CD8-positive, alpha-beta memory T cell (primary cell): ENCODE results near the gene FNDC7. TPM values are rescaled to one million over a fixed set of nuclear protein-coding genes. Genes with fewer than 3 reads are reported as not detected.

Source experiments
- CTCF ChIA-PET: fragments of 350-600 bp; sonication (Branson Sonifier 250); formaldehyde crosslinking; loops from one replicate; lab custom pipeline; 2021; ENCODE audit warnings: antibody characterized with exemption; lab: Charles Lee
- POLR2A ChIA-PET: fragments of 350-600 bp; sonication (Branson Sonifier 250); formaldehyde crosslinking; loops from one replicate; lab custom pipeline; 2021; ENCODE audit warnings: antibody characterized with exemption; lab: Charles Lee
- DNase-seq, 5 donors: peaks; one replicate each; pipeline versions ENCODE4 v3.0.0 to v3.0.0-alpha.2; 2020 to 2022; ENCODE audit warnings: mixed read lengths in 1 of 5
- H3K27ac ChIP-seq: one replicate; pipeline ENCODE4 v1.7.0; 2013; ENCODE audit warnings: low read depth, mild to moderate bottlenecking, low read length, moderate library complexity
- H3K27me3 ChIP-seq: 2 replicates; pipeline ENCODE4 v1.7.0; 2013; ENCODE audit warnings: low read length, mild to moderate bottlenecking; ENCODE audit not compliant: insufficient read depth, poor library complexity, severe bottlenecking
- H3K36me3 ChIP-seq: 2 replicates; pipeline ENCODE4 v1.7.0; 2013; ENCODE audit warnings: mild to moderate bottlenecking, low read length, moderate library complexity; ENCODE audit not compliant: insufficient read depth
- H3K4me1 ChIP-seq: 2 replicates; pipeline ENCODE4 v1.7.0; 2013; ENCODE audit warnings: mild to moderate bottlenecking, low read length, moderate library complexity; ENCODE audit not compliant: insufficient read depth
- H3K4me3 ChIP-seq: 2 replicates; pipeline ENCODE4 v1.7.0; 2013; ENCODE audit warnings: mild to moderate bottlenecking, low read length
- H3K9me3 ChIP-seq: 2 replicates; pipeline ENCODE4 v1.7.0; 2013; ENCODE audit warnings: mild to moderate bottlenecking, low read length
- H3K27ac Mint-ChIP-seq, 8 donors: one replicate each; pipeline ENCODE4 v1.8.0; 2020 to 2021; ENCODE audit warnings: mixed read lengths in 8 of 8, mild to moderate bottlenecking in 6 of 8, inconsistent platforms in 3 of 8, moderate library complexity in 3 of 8
- H3K27me3 Mint-ChIP-seq, 2 donors: one replicate each; pipeline ENCODE4 v1.8.0; 2020 to 2021; ENCODE audit warnings: mixed read lengths in 2 of 2, mild to moderate bottlenecking in 1 of 2, moderate library complexity in 1 of 2
- H3K36me3 Mint-ChIP-seq, 3 donors: one replicate each; pipeline ENCODE4 v1.8.0; 2020 to 2021; ENCODE audit warnings: mixed read lengths in 3 of 3, inconsistent platforms in 1 of 3, mild to moderate bottlenecking in 1 of 3
- H3K4me1 Mint-ChIP-seq, 3 donors: one replicate each; pipeline ENCODE4 v1.8.0; 2020 to 2021; ENCODE audit warnings: mixed read lengths in 3 of 3, inconsistent platforms in 1 of 3, mild to moderate bottlenecking in 1 of 3
- H3K4me3 Mint-ChIP-seq, 7 donors: one replicate each; pipeline ENCODE4 v1.8.0; 2020 to 2021; ENCODE audit warnings: mixed read lengths in 7 of 7, mild to moderate bottlenecking in 6 of 7, moderate library complexity in 4 of 7, inconsistent platforms in 2 of 7
- H3K9me3 Mint-ChIP-seq, 5 donors: one replicate each; pipeline ENCODE4 v1.8.0; 2020 to 2022; ENCODE audit warnings: mixed read lengths in 5 of 5, mild to moderate bottlenecking in 3 of 5, moderate library complexity in 2 of 5, inconsistent platforms in 1 of 5
- polyA plus RNA-seq: library from polyadenylated mRNA; unstranded; fragments of 300-500 nt; fragmentation: Illumina TruSeq; gene quantifications from one replicate; pipeline ENCODE4 v1.2.3, GENCODE V29; 2021
- total RNA-seq, 2 experiments: library from RNA; stranded (reverse); gene quantifications; one replicate each; pipeline ENCODE4 v1.2.3, GENCODE V29; 2021

Gene FNDC7
- total and polyA plus RNA-seq, 3 experiments from 2014 or later: 0.09 TPM; not detected in 2

GRCh38 chr1:108746382-108747170 lies 33.9 kb downstream of the FNDC7 start, which contains the start of gene STXBP3:
Gene STXBP3, plus strand, starts transcription at chr1:108746674. Its CDS starts 64 bp downstream, at chr1:108746738.
- H3K4me1 ChIP-seq: peaks cover 29% of the 10 kb centered on the region
- Mint-ChIP-seq H3K36me3 (peaks cover 0 to 21% (median 8%) of the 10 kb centered on the region in 3 donors), H3K27me3 (peaks cover 0 to 5% of the 10 kb centered on the region in 2 donors), H3K9me3 (no peaks in the 10 kb centered on the region), H3K27ac (peak within 1 kb of the TSS; percentile 92 to 100 (median 99)), H3K4me3 (peak within 1 kb of the TSS; percentile 91 to 99 (median 93)), H3K4me1 (peaks cover 35 to 46% (median 42%) of the 10 kb centered on the region in 3 donors)
- peak within 1 kb of the TSS; percentile 68 for H3K4me3 ChIP-seq
- peak within 1 kb of the TSS; percentile 87 for H3K27ac ChIP-seq
- H3K36me3 ChIP-seq: no peaks in the 10 kb centered on the region
- DNase-seq: peak; percentile 99 to 100 (median 100)
- no peaks in the 10 kb centered on the region for H3K27me3 ChIP-seq
- no peaks in the 10 kb centered on the region for H3K9me3 ChIP-seq
- ChIA-PET CTCF (interaction anchor here (1.2 to 1.3 kb wide), 2 partner anchors 54 to 100 kb away, joined by 3 to 6 read pairs; no protein-coding TSS in a partner anchor), POLR2A (interaction anchor here (2.8 kb wide), 1 partner anchor 54 kb away, joined by 15 read pairs; the partner anchor contains the start of gene PRPF38B)

GRCh38 chr1:108747171-108747850 lies 34.6 kb downstream of the FNDC7 start:
- Mint-ChIP-seq H3K36me3 (peaks cover 0 to 21% (median 8%) of the 10 kb centered on the region in 3 donors), H3K4me1 (peaks cover 37 to 46% (median 42%) of the 10 kb centered on the region in 3 donors), H3K4me3 (peak overlapping the region; percentile 91 to 99 (median 93)), H3K27ac (peak overlapping the region; percentile 92 to 100 (median 98)), H3K9me3 (no peaks in the 10 kb centered on the region), H3K27me3 (peaks cover 0 to 3% of the 10 kb centered on the region in 2 donors)
- H3K27me3 ChIP-seq: no peaks in the 10 kb centered on the region
- peak overlapping the region; percentile 87 for H3K27ac ChIP-seq
- no peaks in the 10 kb centered on the region for H3K9me3 ChIP-seq
- CTCF ChIA-PET: no interaction called here
- POLR2A ChIA-PET: interaction anchor here (2.8 kb wide), 1 partner anchor 55 kb away, joined by 15 read pairs; the partner anchor contains the start of gene PRPF38B
- H3K36me3 ChIP-seq: peaks cover under 1% of the 10 kb centered on the region
- peaks cover 30% of the 10 kb centered on the region for H3K4me1 ChIP-seq
- H3K4me3 ChIP-seq: peak overlapping the region; percentile 68
- DNase-seq: peak; percentile 6 to 54 (median 25)

GRCh38 chr1:108747898-108748297 lies 35.2 kb downstream of the FNDC7 start:
- H3K27ac ChIP-seq: peak overlapping the region; percentile 87
- POLR2A ChIA-PET: interaction anchor here (2.8 kb wide), 1 partner anchor 55 kb away, joined by 15 read pairs; the partner anchor contains the start of gene PRPF38B
- Mint-ChIP-seq H3K27ac (peak overlapping the region in 7 of 8 donors; percentile 81 to 99 (median 92)), H3K36me3 (peaks cover 0 to 27% (median 12%) of the 10 kb centered on the region in 3 donors), H3K9me3 (no peaks in the 10 kb centered on the region), H3K4me3 (peak overlapping the region; percentile 36 to 99 (median 53)), H3K4me1 (peaks cover 41 to 52% (median 47%) of the 10 kb centered on the region in 3 donors), H3K27me3 (peaks cover 0 to 3% of the 10 kb centered on the region in 2 donors)
- H3K4me3 ChIP-seq: no peak overlapping the region
- DNase-seq: no peak
- CTCF ChIA-PET: no interaction called here
- peaks cover 33% of the 10 kb centered on the region for H3K4me1 ChIP-seq
- H3K9me3 ChIP-seq: no peaks in the 10 kb centered on the region
- H3K36me3 ChIP-seq: peaks cover 7% of the 10 kb centered on the region
- no peaks in the 10 kb centered on the region for H3K27me3 ChIP-seq

GRCh38 chr1:108749081-108749480 lies 36.4 kb downstream of the FNDC7 start:
- Mint-ChIP-seq H3K9me3 (no peaks in the 10 kb centered on the region), H3K27me3 (peaks cover 0 to 3% of the 10 kb centered on the region in 2 donors), H3K4me1 (peaks cover 43 to 55% (median 51%) of the 10 kb centered on the region in 3 donors), H3K4me3 (peak overlapping the region in 6 of 7 donors; percentile 6 to 78 (median 10)), H3K36me3 (peaks cover 0 to 33% (median 14%) of the 10 kb centered on the region in 3 donors), H3K27ac (peak overlapping the region; percentile 4 to 92 (median 73))
- CTCF ChIA-PET: no interaction called here
- Histone ChIP-seq H3K27ac (no peak overlapping the region), H3K27me3 (no peaks in the 10 kb centered on the region), H3K36me3 (peaks cover 8% of the 10 kb centered on the region), H3K4me3 (no peak overlapping the region), H3K4me1 (peaks cover 33% of the 10 kb centered on the region), H3K9me3 (no peaks in the 10 kb centered on the region)
- DNase-seq: no peak
- POLR2A ChIA-PET: interaction anchor here (1.1 to 2.8 kb wide), 2 partner anchors 56 to 64 kb away, joined by 3 to 15 read pairs; partner anchors contain the start of gene PRPF38B

- H3K4me1 Mint-ChIP-seq: peaks cover 50 to 65% (median 60%) of the 10 kb centered on the region in 3 donors
- H3K27me3 Mint-ChIP-seq: peaks cover 0 to 3% of the 10 kb centered on the region in 2 donors
- Histone ChIP-seq H3K27ac (no peak overlapping the region), H3K4me3 (no peak overlapping the region), H3K9me3 (no peaks in the 10 kb centered on the region), H3K27me3 (no peaks in the 10 kb centered on the region), H3K4me1 (peaks cover 33% of the 10 kb centered on the region), H3K36me3 (peaks cover 12% of the 10 kb centered on the region)
- CTCF ChIA-PET: interaction anchor here (1.9 kb wide), 1 partner anchor 58 kb away, joined by 5 read pairs; the partner anchor contains the start of gene PRPF38B
- POLR2A ChIA-PET: no interaction called here
- H3K9me3 Mint-ChIP-seq: no peaks in the 10 kb centered on the region
- no peak for DNase-seq
- peak overlapping the region in 7 of 8 donors; percentile 8 to 77 (median 24) for H3K27ac Mint-ChIP-seq
- H3K36me3 Mint-ChIP-seq: peaks cover 0 to 46% (median 16%) of the 10 kb centered on the region in 3 donors
- peak overlapping the region in 1 of 7 donors; percentile 38 for H3K4me3 Mint-ChIP-seq
Measured at GRCh38 chr1:108750476-108751181, 37.9 kb downstream of the FNDC7 start.

GRCh38 chr1:108753363-108753762 lies 40.7 kb downstream of the FNDC7 start:
- H3K36me3 ChIP-seq: peaks cover 20% of the 10 kb centered on the region
- peaks cover 21% of the 10 kb centered on the region for H3K4me1 ChIP-seq
- no peaks in the 10 kb centered on the region for H3K9me3 ChIP-seq
- Mint-ChIP-seq H3K4me1 (peaks cover 40 to 51% (median 51%) of the 10 kb centered on the region in 3 donors), H3K27me3 (no peaks in the 10 kb centered on the region), H3K27ac (peak overlapping the region in 1 of 8 donors; percentile 45), H3K4me3 (no peak overlapping the region), H3K36me3 (peaks cover 0 to 52% (median 20%) of the 10 kb centered on the region in 3 donors), H3K9me3 (no peaks in the 10 kb centered on the region)
- H3K27ac ChIP-seq: no peak overlapping the region
- ChIA-PET CTCF (interaction anchor here (0.8 kb wide), 1 partner anchor 20 kb away, joined by 3 read pairs; no protein-coding TSS in a partner anchor), POLR2A (no interaction called here)
- no peak overlapping the region for H3K4me3 ChIP-seq
- no peaks in the 10 kb centered on the region for H3K27me3 ChIP-seq
- DNase-seq: no peak

- H3K4me1 ChIP-seq: no peaks in the 10 kb centered on the region
- Mint-ChIP-seq H3K27me3 (no peaks in the 10 kb centered on the region), H3K36me3 (peaks cover 4 to 72% (median 12%) of the 10 kb centered on the region in 3 donors), H3K27ac (peak overlapping the region in 4 of 8 donors; percentile 14 to 60 (median 42)), H3K4me1 (peaks cover 14 to 32% (median 27%) of the 10 kb centered on the region in 3 donors), H3K9me3 (no peaks in the 10 kb centered on the region), H3K4me3 (no peak overlapping the region)
- no peaks in the 10 kb centered on the region for H3K27me3 ChIP-seq
- H3K27ac ChIP-seq: no peak overlapping the region
- POLR2A ChIA-PET: no interaction called here
- no peaks in the 10 kb centered on the region for H3K9me3 ChIP-seq
- DNase-seq: no peak
- H3K36me3 ChIP-seq: peaks cover 18% of the 10 kb centered on the region
- CTCF ChIA-PET: no interaction called here
- no peak overlapping the region for H3K4me3 ChIP-seq
Measured at GRCh38 chr1:108758796-108759195, 46.1 kb downstream of the FNDC7 start.
